CD4-positive, alpha-beta T cell treated with Interferon alpha-2 for 1 hour (primary cell): ENCODE data around the gene PPP2R3B.
"Not testable (repeated sequence)": the region's sequence is repeated elsewhere in the genome, so short reads cannot be mapped to it uniquely, and the experiment has no call there.

ENCODE experiments used
- DNase-seq, 2 donors: peaks; one replicate each; pipeline ENCODE4 v3.0.0-alpha.2; 2020 to 2022

PPP2R3B gene, protein sequence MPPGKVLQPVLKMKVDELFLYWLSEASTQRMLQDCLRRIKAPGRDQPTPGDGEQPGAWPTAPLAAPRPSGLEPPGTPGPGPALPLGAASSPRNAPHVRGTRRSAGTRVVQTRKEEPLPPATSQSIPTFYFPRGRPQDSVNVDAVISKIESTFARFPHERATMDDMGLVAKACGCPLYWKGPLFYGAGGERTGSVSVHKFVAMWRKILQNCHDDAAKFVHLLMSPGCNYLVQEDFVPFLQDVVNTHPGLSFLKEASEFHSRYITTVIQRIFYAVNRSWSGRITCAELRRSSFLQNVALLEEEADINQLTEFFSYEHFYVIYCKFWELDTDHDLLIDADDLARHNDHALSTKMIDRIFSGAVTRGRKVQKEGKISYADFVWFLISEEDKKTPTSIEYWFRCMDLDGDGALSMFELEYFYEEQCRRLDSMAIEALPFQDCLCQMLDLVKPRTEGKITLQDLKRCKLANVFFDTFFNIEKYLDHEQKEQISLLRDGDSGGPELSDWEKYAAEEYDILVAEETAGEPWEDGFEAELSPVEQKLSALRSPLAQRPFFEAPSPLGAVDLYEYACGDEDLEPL

DNA sequence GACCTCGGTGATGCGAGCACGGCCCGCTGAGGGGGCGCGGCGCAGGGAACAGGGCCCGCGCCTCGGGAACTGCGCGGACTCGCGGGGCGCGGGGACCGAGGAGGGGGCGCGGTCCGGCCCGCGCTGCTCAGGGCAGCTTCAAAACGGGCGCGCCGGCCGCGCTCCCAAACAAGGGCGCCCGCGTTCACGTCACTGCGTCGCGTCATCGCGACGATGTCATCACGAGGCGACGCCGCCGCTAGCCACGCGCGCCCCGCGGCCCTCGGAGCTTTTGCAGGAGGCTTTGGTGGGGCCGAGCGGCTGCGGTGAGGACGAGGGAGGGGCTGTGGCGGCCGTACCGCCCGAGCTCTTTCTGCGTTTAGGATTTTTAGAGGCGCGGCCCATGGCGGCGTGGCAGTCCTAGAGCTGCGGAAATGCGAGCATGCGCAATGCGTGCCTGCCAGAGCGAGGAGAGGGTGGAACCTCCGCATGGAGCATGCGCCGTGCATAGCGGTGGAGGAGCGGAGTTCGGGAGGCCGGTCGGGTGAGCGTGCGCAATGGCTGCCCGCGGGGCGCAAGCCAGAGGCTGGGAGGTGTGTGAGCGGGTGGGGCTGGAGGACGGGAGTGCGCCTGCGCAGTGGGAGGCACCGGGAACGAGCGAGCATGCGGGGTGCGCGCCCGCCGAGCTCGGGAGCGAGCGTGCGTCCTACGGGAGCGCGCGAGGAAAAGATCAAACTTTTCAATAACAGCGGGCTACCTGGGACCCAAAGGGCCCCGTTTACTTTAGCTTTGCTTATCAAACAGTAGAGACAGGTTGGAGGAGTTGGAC lies at the start of gene PPP2R3B:
PPP2R3B (minus strand) TSS at position 140 of the 808 bp plus-strand sequence. CDS start 216 bp downstream, outside the sequence.
- DNase-seq, result peak; percentile 99 to 100

DNA sequence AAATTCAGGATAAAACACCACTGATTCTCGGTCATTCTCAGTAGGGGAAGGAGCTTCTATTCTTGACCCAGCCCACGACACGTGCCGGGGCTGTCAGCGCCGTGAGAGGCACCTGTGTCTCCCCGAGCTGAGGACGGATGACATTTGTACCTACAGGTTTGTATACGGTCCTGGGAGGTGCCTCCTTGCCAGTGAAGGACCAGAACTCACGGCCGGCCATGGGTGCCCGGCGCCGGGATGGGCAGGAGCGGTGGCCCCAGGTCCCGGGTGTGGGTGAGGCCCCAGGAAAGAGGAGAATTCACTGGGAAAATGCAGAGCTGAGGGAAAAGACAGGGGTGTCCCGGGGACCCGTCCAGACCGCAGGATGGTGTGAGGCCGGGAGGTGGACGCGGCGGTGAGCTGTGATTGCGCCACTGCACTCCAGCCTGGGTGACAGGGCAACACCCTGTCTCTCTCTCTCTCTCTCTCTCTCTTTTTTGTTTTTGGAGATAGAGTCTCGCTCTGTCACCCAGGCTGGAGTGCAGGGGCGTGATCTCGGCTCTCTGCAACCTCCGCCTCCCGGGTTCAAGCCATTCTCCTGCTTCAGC lies 48.9 kb upstream of the PPP2R3B start:
- DNase-seq, result no peak

DNA sequence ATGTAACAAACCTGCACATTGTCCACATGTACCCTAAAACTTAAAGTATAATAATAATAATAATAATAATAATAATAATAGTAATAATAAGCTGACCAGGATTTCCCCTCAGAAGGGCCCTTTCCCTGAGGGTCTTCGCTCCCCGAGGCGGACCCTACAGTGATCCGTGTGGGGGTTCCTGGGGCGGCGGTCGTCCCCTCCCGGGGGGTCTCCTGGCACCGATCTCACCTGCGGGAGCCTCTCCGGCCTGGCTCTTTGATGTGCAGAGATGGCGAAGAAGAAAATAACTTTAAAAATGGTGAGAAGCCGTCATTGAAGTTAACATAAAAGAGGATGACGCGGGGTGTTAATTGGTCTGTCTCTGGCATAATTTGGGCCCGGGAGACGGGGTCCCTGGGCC lies 48.2 kb upstream of the PPP2R3B start:
- DNase-seq, result no peak

DNA sequence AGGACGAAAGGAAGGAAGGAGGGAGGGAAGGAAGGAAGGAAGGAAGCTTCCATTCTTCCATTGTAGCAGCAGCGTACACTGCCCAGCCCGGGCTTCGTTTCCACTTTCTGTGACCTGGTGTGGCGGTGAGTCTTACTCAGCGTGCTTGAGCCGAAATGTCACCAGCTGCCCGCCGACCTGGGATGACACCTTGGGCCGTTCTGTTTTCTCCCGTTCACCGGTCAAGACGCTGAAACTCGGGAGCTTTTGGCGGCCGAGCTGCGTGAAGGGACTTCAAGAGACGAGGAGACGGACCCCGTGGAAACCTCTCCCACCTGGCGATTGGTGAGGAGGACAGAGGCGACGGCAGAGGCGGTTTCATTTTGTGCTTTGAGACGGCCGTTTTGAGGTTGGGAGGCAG lies 47.1 kb upstream of the PPP2R3B start:
- DNase-seq, result no peak

DNA sequence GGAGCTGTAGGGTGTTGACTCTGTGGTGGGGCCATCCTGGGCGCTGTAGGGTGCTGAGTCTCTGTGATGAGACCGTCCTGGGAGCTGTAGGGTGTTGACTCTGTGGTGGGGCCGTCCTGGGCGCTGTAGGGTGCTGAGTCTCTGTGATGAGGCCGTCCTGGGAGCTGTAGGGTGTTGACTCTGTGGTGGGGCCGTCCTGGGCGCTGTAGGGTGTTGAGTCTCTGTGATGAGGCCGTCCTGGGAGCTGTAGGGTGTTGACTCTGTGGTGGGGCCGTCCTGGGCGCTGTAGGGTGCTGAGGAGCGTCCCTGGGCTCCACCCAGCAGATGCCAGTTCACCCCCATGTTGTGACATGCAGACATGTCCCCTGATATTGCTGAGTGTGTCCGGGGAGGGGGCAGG lies 46.0 kb upstream of the PPP2R3B start:
- DNase-seq, result not testable (repeated sequence)

DNA sequence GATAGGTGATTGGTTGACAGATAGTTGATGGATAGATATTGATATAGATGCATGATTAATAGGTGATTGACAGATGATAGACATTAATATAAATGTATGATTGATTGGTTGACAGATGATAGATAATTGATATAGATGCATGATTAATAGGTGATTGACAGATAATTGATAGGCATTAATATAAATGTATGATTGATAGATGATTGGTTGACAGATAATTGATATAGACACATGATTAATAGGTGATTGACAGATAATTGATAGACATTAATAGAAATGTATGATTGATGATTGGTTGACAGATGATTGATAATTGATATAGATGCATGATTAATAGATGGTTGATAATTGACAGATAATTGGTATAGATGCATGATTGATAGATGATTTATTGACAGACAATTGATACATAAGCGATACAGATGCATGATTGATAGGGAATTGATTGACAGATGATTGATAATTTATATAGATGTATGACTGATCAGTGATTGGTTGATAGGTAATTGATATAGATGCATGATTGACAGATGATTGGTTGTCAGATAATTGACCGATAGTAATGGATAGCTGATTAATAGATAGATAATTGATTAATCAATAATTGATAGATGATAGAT lies 44.9 kb upstream of the PPP2R3B start:
- no peak for DNase-seq

DNA sequence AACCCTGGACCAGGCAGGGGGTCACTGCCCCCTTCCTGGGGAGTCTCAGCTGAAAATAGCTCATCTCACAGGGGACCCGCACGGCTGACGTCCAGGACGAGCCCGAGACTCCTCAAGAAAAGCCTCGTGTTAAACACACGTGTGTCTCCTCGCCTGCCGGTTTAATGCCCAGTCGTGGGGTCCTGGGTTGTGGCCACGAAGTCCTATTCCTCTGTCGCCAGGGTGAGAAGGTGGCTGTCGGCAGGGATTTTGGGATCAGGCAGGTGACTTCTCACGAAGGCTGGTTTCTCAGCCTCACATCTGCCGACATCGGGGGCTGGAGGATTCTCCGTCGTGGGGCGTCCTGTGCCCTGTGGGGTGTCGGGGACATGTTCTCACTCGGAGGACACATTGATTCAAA lies 44.3 kb upstream of the PPP2R3B start:
- DNase-seq, result no peak

DNA sequence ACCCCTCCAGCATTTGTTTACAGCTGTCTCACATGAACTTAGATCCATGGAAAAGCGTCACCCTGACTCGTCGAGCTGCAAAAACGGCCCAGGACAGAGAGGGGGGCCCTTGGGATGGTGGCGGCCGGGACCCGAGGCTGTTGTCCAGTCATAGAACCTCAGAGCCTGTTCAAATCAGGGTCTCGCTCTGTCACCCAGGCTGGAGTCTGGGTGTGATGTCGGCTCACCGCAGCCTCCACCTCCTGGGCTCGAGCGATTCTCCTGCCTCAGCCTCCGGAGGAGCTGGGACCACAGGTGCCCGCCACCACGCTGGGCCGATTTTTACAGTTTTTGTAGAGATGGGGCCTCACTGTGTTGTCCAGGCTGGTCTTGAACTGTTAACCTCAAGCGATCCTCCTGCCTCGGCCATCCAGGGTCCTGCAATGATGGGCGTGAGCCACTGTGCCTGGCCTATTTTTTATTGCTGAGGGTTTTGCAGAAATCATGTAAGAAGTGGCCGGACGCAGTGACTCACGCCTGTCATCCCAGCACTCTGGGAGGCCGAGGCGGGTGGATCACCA lies 42.6 kb upstream of the PPP2R3B start:
- DNase-seq, result no peak

DNA sequence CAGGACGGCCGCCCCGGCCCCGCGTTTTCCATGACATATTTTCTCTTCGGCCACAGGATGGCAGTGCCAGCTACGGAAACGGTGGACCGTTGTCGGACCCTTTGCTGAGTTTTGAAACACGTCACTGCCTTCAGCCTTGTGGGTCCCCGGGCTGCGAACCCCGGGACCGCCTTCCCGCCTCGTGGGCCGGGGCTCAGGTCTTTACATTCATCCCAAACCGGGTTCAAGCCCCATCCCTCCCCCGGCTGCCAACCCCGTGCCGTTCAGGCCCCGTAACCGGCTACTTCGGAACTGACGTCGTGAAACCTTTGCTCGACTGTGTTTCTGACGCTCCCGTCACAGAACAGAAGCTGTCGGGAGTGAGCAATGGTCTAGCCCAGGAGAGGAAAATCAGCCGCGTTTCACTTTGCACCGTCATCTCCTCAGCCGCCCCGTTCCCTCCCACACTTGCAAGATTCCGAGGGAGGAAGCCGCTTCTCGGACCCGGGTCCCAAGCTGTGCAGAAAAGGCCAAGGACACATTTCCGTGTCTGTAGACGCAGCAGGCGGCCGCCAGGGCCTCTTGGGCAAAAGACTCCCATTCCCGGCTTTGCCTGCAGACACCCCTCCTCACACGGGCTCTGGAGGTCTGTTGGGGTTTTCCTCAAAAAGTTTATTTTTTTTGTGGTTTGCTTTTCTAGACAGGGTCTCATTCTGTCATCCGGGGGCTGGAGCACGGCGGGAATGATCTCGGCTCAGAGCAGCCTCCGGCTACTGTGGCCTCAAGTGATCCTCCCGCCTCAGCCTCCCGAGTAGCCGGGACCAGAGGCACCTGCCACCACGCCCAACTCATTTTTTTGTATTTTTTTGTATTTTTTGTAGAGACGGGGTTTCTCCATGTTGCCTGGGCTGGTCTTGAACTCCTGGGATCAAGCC lies 41.4 kb upstream of the PPP2R3B start:
- DNase-seq, result no peak

DNA sequence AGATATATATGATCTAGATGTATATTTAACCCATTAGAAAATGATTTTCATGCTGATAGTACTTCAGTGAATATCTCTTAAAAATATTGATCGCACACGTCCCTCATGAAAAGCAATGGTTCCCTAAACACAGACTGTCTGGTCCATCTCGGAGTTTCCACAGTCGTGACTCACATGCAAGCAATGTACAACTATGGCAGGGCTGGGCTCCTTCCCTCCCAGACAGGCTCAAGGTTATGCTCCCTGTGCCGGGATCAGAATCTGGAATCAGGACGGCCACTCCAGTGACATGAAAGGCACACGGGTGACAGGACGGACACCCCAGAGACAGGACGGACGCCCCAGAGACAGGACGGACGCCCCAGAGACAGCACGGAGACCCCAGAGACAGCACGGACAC lies 40.2 kb upstream of the PPP2R3B start:
- DNase-seq, result no peak

DNA sequence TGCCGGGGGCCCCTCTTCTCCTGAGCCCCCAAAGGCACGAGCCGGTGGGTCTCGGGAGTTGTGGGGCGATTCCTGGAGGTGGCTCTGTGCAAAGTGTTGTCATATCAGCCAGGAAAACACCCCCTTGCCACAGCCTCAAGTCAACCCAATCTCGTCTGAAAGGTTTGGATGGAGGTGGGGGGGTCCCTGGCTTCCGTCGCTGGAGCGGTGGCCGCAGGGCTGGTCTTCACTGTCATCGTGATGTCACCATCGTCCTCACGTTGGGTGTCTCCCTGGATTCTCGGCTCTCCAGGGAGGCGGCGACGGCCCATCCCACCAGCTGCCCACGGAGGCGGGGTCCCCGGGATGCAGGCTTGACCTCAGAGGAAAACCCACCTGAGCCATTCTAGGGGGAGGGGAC lies 38.3 kb upstream of the PPP2R3B start:
- DNase-seq, result no peak

DNA sequence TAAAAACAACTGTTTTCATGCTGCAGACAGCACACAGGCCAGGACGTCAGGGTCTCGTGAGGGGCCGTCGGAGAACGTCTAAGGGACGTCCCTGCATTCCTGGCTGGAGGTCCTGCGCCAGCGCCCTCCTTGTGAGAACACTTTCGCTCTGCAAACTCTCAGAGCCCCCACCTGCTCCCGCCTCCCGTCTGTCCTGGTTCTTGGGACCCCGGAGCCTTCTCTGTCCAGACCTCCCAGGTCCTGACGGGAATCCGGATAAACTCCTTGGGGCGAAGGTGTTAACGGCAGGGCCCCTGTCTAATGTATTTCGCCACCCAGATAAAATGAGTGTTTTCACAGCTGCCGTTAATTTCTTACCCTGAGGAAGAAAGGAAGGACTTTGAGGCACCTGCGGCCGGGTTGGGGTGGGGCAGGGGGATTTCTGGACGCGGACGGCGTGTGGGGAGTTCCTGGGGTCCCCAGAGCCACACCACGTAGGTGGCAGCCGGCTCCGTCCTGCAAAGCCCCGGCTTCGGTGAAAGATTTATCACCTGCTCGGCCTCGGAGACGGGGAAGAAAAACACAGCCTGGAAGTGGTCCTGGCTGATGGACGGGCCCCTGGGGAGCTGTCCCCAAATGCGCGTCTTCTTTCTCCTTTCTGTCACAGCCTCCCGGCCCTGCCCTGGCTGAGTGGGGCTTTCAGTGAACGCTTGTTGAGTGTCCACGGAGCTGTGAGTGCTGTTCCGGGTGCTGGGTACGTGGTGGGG lies 35.1 kb upstream of the PPP2R3B start:
- DNase-seq, result no peak

DNA sequence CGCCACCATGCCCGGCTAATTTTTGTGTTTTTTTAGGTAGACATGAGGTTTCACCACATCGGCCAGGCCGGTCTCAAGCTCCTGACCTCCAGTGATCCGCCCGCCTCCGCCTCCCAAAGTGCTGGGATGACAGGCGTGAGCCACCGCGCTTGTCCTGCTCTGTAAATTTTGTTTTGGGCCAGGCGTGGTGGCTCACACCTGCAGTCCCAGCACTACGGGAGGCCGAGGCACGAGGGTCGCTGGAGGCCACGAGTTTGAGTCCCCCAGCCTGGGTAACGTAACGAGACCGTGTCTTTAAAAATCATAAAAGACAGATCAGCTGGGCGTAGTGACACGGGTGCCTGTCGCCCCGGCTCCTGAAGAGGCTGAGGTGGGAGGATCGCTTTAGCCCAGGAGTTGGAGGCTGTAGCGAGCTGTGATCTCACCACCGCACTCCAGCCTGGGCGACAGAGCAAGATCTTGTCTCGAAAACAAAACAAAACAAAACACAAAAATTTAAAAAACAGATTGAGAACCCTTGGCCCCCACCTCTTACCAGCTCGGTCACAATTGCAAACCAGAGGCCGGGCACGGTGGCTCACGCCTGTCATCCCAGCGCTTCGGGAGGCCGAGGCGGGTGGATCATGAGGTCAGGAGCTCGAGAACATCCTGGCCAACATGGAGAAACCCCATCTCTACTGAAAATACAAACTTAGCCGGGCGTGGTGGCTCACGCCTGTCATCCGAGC lies 34.0 kb upstream of the PPP2R3B start:
- DNase-seq, result no peak

DNA sequence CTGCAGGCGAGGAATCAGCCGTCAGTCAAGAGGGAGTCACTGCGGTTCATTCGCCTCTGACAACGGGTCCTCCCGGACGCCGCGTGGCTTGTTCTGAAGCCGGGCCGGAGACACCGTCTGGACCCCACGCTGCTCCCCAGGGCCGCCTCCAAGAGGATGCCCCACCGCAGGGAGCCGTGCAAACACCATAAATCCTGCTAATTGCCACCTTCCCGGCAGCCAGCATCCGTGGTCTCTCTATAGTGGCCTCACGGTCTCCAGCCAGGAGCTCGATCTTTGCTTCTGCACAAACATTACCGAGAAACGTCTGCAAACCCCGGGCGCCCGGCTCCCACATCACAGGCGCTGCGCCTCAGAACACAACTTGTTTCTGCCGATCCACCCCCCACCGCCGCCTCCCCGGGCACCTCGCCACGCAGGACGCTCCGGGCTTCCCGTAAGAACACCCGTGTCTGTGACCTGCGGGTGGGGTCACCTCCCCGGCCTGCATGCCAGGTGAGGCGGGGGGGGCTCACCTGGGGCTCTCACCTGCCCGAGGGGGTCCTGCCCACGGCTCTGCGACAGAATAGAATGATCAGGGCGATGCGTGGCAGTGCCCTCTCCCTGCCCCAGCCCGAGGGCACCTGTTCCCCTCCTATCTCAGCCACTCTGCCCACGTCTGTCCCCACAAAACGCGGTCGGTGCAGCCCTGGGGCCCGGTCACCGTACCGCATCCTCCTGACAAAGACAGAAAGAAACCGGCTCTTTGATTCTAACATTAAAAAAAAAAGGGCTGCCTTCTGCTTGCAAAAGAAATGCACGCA lies 32.4 kb upstream of the PPP2R3B start:
- DNase-seq, result no peak

DNA sequence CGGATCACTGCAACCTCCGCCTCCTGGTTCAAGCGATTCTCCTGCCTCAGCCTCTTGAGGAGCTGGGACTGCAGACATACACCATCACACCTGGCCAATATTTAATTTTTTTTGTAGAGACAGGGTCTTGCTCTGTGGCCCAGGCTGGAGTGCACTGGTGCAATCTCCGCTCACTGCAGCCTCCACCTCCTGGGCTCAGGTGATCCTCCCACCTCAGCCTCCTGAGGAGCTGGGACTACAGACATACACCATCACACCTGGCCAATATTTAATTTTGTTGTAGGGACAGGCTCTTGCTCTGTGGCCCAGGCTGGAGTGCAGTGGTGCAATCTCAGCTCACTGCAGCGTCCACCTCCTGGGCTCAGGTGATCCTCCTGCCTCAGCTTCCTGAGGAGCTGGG lies 28.8 kb upstream of the PPP2R3B start:
- DNase-seq, result not testable (repeated sequence)

DNA sequence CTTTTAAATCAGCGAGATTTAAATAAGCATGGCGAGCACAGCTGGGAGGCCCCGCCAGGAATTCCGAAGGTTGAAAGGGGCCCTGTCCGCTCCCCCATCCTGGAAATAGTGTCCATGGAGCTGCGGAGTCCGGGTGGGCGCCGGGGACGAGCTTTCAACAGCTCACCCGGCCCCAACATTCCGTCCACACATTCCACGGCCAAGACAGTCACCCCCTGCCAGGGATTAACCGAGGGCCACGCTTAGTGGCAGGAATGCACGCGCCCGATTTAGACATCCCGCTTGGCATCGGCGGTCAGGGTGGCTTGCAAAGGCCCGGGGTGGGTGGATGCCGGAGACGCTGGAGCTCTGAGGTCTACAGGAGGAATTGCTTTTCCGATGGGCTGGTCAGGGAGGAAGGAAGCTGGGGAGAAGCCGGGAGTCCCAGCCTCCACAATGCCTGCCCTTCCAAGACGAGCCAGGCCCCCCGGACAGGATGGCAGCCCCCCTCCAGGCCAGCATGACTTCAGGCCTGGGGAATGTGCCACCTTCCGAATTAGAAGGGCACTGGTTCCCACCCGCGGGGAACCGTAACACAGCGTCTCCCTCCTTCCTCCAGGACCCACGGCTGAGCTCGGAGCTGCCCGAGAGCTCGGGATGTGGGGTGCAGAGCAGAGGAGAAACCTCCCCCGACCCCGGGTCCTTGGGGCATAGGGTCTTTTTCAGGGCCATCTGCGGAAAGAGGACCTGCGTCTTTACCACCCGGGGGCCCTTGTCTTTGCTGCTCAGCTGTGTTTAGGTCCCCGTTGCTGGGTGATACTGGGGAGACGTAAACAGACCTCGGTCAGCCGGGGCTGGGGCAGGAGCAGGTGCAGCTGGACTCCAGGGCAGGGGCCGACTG lies 26.9 kb upstream of the PPP2R3B start:
- no peak for DNase-seq

DNA sequence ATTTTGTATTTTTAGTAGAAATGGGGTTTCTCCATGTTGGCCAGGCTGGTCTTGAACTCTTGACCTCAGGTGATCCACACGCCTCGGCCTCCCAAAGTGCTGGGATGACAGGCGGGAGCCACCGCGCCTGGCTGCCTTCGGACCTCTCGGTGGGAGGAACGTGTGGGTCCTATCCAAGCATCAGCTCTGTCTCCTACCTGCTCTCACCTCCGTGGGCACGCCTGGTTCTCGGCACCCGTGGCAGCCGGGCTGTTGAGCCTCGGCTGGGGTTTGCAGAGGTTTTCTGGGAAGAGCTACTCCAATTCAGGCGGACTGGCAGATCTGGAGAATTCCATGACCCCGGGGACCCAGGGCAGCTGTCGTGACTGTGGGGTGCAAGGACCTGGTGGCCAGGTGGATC lies 23.6 kb upstream of the PPP2R3B start:
- DNase-seq, result no peak

DNA sequence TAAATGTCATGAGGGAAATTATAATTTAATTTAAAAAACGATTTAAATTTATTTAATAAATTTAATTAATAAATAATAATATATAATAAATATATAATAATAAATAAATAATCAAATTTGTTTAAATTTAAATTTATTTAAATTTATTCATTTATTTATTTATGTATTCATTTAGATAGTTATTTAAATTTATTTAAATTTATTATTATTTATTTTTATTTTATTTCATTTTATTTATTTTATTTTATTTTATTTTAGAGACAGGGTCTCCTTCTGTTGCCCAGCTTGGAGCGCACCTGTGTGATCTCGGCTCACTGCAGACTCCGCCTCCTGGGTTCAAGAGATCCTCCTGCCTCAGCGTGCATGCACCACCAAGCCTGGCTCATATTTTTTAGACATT lies 18.4 kb upstream of the PPP2R3B start:
- DNase-seq, result no peak
